HL-60/S4 (cell line): Measurements from ENCODE around the gene CEL.

Source experiments
- in situ Hi-C: fragments of 300-500 bp; cut with MboI; formaldehyde crosslinking; loops from 2 replicates; pipeline ENCODE4 v1.14.3; 2022; ENCODE audit warnings: low sequenced_read_pairs

Gene CEL

DNA sequence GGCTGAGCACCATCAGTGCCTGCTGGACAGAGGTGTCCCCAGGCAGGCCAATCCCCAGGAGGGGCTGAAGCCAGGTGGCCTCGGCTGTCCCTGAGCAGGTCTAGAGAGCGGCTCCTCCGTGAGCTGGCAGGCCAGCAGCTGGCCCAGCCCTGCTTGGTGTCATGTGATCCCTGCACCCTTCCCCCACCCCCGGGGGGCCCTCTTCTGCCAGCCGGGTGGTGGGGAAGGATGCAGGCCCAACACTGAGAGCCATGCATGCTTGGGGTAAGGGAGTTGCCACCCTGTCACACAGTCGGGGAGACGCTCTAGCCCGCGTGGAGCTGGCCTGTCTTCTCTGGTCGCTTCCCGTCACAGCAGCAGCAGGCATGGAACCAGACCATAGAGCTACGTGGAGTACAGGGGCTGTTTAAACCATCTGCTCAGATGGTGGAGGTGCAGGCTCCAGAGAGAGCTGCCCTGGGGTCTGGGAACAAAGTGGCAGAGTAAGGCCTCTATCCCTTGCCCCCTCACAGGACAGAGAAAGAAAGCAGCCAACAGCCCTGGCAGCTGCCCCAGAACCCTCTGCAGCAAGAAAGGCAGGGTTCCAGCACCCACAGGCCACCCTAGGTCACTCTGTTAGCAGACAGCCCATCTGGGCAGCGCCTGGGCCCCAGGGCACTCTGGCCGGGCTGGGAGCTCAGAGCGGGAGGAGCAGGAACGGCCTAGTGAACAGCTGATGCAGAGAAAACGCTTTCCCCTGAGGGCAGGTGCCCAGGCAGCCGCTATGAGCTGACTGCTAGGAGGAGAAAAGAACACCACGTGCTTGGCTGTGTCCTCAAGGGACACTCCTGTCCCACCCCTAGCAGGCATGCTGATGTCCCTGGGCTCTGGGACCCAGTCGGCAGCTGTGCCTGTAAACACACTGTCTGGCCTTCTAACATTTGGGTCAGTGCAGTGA, 52.4 kb downstream of the CEL start:
- in situ Hi-C loops, result no loop called here

- in situ Hi-C loops, result no loop called here
Observed at GRCh38 chr9:133114886-133115603, 53.3 kb downstream of the CEL start.

- in situ Hi-C loops, result no loop called here
Observed at GRCh38 chr9:133115604-133116345, 54.0 kb downstream of the CEL start.

- in situ Hi-C loops, result no loop called here
Observed at GRCh38 chr9:133116346-133117231, 54.8 kb downstream of the CEL start.

GRCh38 chr9:133117271-133118178, 55.7 kb downstream of the CEL start:
- in situ Hi-C loops, result no loop called here

DNA sequence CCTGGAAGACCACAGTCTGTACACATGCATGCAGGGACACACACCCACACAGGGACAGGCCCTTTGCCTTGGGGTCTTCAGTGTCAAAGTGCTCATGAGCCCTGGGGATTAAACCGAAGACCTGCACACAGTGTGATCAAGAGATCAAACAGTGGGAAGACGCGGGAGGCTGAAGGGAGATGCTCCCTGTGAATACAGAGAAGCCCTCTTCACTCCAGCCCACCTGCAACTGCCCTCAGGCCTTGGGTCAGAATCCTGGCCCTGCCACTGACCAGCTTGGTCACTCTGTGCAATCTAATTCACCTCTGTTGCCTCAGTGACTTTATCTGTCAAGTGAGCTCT, 56.4 kb downstream of the CEL start:
- in situ Hi-C loops, result no loop called here

DNA sequence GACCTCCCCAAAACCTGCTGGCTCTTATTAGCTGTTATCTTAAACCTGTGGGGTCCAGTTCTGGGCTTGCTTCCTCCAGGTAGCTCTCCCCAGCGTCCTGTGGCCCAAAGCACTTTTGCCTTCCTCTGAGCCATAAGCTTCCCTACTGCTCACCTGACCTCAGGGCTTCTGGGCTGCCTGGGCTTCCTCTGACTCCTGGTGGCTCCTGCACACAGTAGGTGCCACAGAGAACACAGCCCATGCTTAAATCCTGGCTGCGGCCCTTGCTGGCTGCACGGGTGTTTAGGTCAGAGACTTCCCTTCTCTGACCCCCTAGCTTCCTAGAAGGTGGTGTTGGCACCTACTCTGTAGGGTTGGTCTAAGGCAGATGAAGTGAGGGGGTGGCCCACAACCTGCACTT, 56.8 kb downstream of the CEL start:
- in situ Hi-C loops, result no loop called here

DNA sequence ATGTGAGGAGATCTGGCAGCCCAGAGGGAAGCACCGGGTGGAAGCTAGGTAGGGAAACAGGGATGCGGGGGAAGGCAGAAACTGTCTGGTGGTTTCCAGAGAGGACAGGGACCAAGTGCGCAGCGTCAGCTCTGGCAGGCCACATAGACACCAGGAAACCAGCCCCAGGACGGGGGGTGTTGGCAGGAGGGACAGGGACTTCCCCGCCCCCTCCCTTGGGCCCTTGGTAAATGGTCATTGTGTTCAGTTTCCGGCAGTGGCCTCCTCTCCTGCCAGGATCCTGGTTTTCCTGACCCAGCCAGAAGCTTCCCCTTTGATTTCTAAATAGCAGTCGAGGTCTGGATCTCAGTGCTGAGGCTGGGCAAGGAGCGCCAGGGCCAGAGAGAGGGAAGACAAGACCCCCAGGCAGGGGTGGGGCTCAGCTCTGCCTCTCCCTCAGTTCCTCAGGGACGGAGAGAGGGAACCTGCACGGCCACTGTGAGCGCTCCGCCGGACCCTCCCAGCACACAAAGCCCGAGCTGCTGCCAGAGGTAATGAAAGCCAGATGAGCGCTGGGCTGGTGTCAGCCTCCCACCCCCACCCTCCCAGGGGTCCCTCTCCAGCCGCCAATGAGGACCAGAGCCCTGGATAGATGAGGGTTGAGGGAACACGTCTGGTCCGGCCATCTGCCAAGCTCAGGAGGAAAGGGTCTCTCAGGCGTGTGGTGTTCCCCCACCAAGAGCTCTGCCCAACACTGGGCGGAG, 57.5 kb downstream of the CEL start:
- in situ Hi-C loops, result no loop called here

DNA sequence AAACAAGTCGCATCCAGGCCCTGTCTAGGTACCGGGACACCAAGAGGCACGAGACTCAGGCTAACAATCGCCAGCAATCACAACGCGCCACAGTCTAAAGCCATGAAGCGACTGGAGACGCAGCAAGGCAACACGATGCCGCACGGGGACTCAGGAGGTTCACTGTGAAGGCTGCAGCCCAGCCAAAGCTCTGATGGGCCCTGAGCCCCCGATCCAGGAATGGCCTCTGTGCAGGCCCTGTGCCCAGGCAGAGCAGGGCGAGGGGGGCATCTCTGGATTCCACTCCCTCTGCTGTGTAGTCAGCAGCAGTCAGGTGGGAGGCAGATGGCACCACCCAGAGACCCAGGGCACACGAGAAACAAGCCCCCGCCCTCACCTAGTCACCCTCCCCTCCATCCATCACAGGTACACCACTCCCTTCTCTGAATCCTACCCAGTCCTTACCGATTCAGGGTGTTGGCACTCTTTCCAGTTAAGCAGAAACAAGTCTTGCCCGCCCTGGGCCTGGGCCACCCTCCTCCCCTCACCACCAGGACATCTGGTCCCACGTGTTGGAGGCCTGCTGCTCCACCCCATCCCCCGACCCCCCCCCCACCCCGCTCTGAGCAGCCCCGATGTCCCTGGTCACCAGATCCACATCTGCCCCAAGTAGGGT, 58.2 kb downstream of the CEL start:
- in situ Hi-C loops, result no loop called here

GRCh38 chr9:133120501-133121197, 58.9 kb downstream of the CEL start:
- in situ Hi-C loops, result no loop called here
